Lower lobe of right lung (tissue), 2 donors: ENCODE data around the gene ZNF205. TPM values are rescaled to one million over a fixed set of nuclear protein-coding genes. Genes with fewer than 3 reads are reported as not detected.

Source experiments
- ATAC-seq, 2 donors: fragments of 200-7000 bp; cut with Tn5 transposase; one replicate each; pipeline ENCODE4 v1.9.1; 2020 to 2022; ENCODE audit warnings: mild to moderate bottlenecking in 2 of 2, moderate library complexity in 2 of 2
- DNase-seq: peaks from one replicate; pipeline ENCODE4 v3.0.0-alpha.2; 2020
- H3K27ac ChIP-seq: fragments of 200-600 bp; one replicate; pipeline ENCODE4 v1.8.0; 2022
- H3K27me3 ChIP-seq: fragments of 200-600 bp; one replicate; pipeline ENCODE4 v1.8.0; 2022; ENCODE audit warnings: low read depth
- H3K36me3 ChIP-seq: fragments of 200-600 bp; one replicate; pipeline ENCODE4 v1.8.0; 2022; ENCODE audit warnings: mild to moderate bottlenecking
- H3K4me1 ChIP-seq: fragments of 200-600 bp; one replicate; pipeline ENCODE4 v1.8.0; 2022
- H3K4me3 ChIP-seq: fragments of 200-600 bp; one replicate; pipeline ENCODE4 v1.8.0; 2022; ENCODE audit warnings: mild to moderate bottlenecking
- H3K9me3 ChIP-seq: fragments of 200-600 bp; one replicate; pipeline ENCODE4 v1.8.0; 2022
- intact Hi-C: fragments of 100-400 bp; cut with DNase I; formaldehyde crosslinking; loops from one replicate; pipeline ENCODE4 v1.11.0; 2022
- total RNA-seq: library from RNA; stranded (reverse); fragmentation: NEBNext Ultra II Directional; extraction: Animal tissue kit (Norgen Biotek cat#: 25700); gene quantifications from one replicate; pipeline ENCODE4 v1.2.1, GENCODE V29; 2021
- TF ChIP-seq, protein P1 (sequence below): fragments of 200-600 bp; IDR thresholded peaks from one replicate; pipeline ENCODE4 v1.8.0; 2022; ENCODE audit warnings: antibody characterized with exemption, mild to moderate bottlenecking
- donor health status: DM: no; HTN: yes; CAD: no; lungs with severe emphysema.

Gene ZNF205
- total RNA-seq, 1 donor from 2014 or later = 11.9 TPM

DNA sequence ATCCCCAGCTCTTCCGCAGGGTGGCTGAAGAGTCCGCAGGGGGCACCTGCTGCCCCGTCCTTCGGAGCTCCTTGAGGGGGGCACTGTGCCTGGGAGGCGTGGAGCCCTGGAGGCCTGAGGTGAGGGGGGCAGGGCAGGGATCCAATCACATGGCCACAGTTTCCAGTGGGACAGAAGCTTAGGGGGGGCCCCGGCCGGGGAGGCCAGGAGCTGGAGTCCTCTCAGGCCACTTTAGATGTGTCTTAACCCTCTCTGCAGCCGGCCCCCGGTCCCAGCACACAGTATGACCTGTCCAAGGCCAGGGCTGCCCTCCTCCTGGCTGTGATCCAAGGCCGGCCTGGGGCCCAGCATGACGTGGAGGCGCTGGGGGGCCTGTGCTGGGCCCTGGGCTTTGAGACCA, 33.3 kb downstream of the ZNF205 start:
- Histone ChIP-seq H3K36me3 (peaks cover 22% of the 10 kb centered on the region), H3K27me3 (no peaks in the 10 kb centered on the region), H3K4me1 (peaks cover 10% of the 10 kb centered on the region), H3K27ac (no peak overlapping the region), H3K9me3 (no peaks in the 10 kb centered on the region), H3K4me3 (no peak overlapping the region)
- ATAC-seq = no peak
- TF ChIP-seq, protein P1, sequence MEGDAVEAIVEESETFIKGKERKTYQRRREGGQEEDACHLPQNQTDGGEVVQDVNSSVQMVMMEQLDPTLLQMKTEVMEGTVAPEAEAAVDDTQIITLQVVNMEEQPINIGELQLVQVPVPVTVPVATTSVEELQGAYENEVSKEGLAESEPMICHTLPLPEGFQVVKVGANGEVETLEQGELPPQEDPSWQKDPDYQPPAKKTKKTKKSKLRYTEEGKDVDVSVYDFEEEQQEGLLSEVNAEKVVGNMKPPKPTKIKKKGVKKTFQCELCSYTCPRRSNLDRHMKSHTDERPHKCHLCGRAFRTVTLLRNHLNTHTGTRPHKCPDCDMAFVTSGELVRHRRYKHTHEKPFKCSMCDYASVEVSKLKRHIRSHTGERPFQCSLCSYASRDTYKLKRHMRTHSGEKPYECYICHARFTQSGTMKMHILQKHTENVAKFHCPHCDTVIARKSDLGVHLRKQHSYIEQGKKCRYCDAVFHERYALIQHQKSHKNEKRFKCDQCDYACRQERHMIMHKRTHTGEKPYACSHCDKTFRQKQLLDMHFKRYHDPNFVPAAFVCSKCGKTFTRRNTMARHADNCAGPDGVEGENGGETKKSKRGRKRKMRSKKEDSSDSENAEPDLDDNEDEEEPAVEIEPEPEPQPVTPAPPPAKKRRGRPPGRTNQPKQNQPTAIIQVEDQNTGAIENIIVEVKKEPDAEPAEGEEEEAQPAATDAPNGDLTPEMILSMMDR = no peak
- intact Hi-C loops = no loop called here
- DNase-seq = peak; percentile 43

DNA sequence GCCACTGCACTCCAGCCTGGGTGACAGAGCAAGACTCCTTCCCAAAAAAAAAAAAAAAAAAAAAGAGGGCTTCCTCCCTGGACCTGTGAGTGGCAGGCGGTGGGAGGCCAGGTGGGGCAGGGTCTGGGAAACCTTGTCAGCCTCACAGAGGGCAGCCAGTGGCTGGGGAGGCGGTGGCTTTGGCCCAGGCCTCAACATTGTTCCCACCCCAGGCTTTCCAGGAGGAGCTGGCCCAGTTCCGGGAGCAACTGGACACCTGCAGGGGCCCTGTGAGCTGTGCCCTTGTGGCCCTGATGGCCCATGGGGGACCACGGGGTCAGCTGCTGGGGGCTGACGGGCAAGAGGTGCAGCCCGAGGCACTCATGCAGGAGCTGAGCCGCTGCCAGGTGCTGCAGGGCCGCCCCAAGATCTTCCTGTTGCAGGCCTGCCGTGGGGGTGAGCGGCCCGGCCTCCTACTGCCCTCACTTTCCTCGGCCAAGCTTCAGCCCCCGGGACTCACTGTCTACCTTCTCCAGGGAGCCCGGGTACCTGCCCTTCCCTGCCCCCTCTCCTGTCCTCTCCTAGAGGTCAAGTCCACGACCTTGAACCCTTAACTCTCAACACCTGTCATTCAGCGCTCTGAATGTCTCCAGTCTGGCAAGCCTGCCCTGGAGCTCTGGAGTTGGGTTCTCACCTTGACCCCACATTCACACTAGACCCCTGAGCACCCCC, 34.8 kb downstream of the ZNF205 start:
- intact Hi-C loops = no loop called here
- Histone ChIP-seq H3K36me3 (peaks cover 7% of the 10 kb centered on the region), H3K9me3 (no peaks in the 10 kb centered on the region), H3K27ac (no peak overlapping the region), H3K27me3 (no peaks in the 10 kb centered on the region), H3K4me1 (peaks cover 19% of the 10 kb centered on the region), H3K4me3 (no peak overlapping the region)
- peak; percentile 42 for DNase-seq
- TF ChIP-seq, protein P1 = no peak
- no peak for ATAC-seq

DNA sequence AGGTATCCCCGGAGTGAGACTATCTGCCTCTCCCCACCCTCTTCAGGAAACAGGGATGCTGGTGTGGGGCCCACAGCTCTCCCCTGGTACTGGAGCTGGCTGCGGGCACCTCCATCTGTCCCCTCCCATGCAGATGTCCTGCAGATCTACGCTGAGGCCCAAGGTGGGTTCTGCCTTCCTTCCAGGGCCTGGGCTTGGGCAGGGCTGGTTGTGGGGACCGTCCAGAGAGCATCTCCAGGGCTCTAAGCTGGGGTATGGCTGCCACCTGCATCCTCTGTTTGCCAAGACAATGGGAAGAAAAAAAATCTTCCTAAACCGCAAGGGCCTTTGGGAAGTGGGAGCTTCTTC, 35.3 kb downstream of the ZNF205 start:
- H3K27ac ChIP-seq = no peak overlapping the region
- peak; percentile 32 for DNase-seq
- TF ChIP-seq, protein P1 = no peak
- no peaks in the 10 kb centered on the region for H3K9me3 ChIP-seq
- H3K4me3 ChIP-seq = no peak overlapping the region
- peaks cover 2% of the 10 kb centered on the region for H3K36me3 ChIP-seq
- H3K4me1 ChIP-seq = peaks cover 21% of the 10 kb centered on the region
- H3K27me3 ChIP-seq = no peaks in the 10 kb centered on the region
- intact Hi-C loops = no loop called here
- no peak for ATAC-seq

DNA sequence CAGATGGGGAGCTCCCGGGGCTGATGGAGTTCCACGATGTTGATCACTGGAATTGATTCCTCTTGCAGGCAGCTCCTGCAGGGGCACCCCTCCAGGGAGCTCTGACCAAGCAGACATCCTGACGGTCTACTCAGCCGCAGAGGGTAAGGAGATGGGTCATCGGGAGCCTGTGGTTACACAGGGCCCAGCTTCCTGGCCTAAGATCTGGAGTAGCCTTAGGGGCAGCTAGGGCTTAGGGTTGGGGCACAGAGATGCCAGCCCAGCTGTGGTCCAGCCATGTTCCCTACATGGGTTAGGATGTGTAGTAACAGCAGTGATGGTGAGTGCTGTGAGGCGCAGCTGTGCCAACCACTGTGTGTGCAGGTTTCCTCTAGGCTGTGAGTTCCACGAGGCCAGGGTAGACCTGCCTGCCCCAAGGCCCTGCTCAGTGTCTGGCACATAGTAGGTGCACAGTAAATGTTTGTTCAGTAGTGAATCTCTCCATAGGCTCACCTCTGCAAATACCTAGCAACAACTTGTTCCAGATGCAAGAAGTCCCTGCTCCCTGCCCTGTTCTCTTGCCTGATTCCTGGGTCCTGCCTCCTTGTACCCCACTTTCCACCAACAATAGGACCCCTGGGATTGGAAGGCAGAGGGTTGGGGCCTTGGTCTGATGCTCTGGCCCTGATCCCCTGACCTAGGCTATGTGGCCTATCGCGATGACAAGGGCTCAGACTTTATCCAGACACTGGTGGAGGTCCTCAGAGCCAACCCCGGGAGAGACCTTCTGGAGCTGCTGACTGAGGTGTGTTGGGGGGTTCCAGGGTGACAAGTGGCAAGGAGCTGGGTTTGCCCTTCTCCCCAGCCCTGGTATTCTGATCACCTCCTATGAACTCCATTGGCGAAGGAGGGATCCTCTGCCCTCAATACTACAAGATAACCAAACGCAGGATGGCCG, 36.1 kb downstream of the ZNF205 start:
- intact Hi-C loops = no loop called here
- no peak for ATAC-seq
- H3K4me1 ChIP-seq = peaks cover 21% of the 10 kb centered on the region
- peak; percentile 41 for DNase-seq
- H3K27me3 ChIP-seq = no peaks in the 10 kb centered on the region
- TF ChIP-seq, protein P1 = no peak
- H3K4me3 ChIP-seq = no peak overlapping the region
- H3K9me3 ChIP-seq = no peaks in the 10 kb centered on the region
- H3K27ac ChIP-seq = no peak overlapping the region
- H3K36me3 ChIP-seq = no peaks in the 10 kb centered on the region

DNA sequence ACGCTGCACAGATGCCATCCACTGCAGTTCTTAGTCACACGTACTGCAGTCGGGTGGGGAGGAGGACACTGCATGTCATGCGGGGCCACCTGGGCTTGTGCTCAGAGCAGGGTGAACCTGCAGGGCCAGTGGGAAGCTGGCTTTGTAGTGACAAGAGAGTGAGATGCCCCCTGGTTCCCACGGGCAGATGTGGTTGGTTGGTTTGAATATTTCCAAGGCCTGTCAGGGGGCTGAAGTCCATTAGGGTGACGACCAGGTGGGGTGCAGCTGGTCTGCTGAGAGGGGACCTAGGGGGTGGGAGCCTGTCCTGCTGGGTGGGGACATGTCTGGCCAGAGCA, 36.8 kb downstream of the ZNF205 start:
- intact Hi-C loops = no loop called here

More for the DNA sequence above, 36.8 kb downstream of the ZNF205 start:
- TF ChIP-seq, protein P1 = no peak
- no peaks in the 10 kb centered on the region for H3K27me3 ChIP-seq
- peak overlapping the region; percentile 88 for H3K27ac ChIP-seq
- peaks cover 21% of the 10 kb centered on the region for H3K4me1 ChIP-seq
- no peak for ATAC-seq
- no peaks in the 10 kb centered on the region for H3K9me3 ChIP-seq
- DNase-seq = no peak
- peak overlapping the region; percentile 80 for H3K4me3 ChIP-seq
- no peaks in the 10 kb centered on the region for H3K36me3 ChIP-seq
